Activated CD4-positive, alpha-beta memory T cell treated with anti-CD3 and anti-CD28 coated beads, Interleukin-2, amount 10 ng/mL, durations not matched to agents 7 days and 5 days (primary cell): Measurements from ENCODE around the gene JAZF1. TPM values are rescaled to one million over a fixed set of nuclear protein-coding genes. Genes with fewer than 3 reads are reported as not detected.

Experiments
- CTCF ChIA-PET: fragments of 350-600 bp; sonication (Branson Sonifier 250); formaldehyde crosslinking; loops from one replicate; lab custom pipeline; 2021; ENCODE audit warnings: antibody characterized with exemption, inconsistent platforms; lab: Charles Lee
- POLR2A ChIA-PET: fragments of 350-600 bp; sonication (Branson Sonifier 250); formaldehyde crosslinking; loops from one replicate; lab custom pipeline; 2021; ENCODE audit warnings: antibody characterized with exemption; lab: Charles Lee
- DNase-seq: peaks from one replicate; pipeline ENCODE4 v3.0.0-alpha.2; 2020
- H3K27ac Mint-ChIP-seq: one replicate; pipeline ENCODE4 v1.8.0; 2021; ENCODE audit warnings: mild to moderate bottlenecking, mixed read lengths
- H3K27me3 Mint-ChIP-seq: one replicate; pipeline ENCODE4 v1.8.0; 2021; ENCODE audit warnings: mixed read lengths
- H3K36me3 Mint-ChIP-seq: one replicate; pipeline ENCODE4 v1.8.0; 2021; ENCODE audit warnings: low read depth, mixed read lengths
- H3K4me1 Mint-ChIP-seq: one replicate; pipeline ENCODE4 v1.8.0; 2021; ENCODE audit warnings: mixed read lengths
- H3K4me3 Mint-ChIP-seq: one replicate; pipeline ENCODE4 v1.8.0; 2021; ENCODE audit warnings: mild to moderate bottlenecking, mixed read lengths
- H3K9me3 Mint-ChIP-seq: one replicate; pipeline ENCODE4 v1.8.0; 2021; ENCODE audit warnings: mixed read lengths
- total RNA-seq, 2 experiments: library from RNA; stranded (reverse); gene quantifications; one replicate each; pipeline ENCODE4 v1.2.3, GENCODE V29; 2021

JAZF1 gene
- total RNA-seq, 2 experiments from 2014 or later: 7.2 to 7.3 TPM

- Mint-ChIP-seq H3K36me3 (peaks cover 4% of the 10 kb centered on the region), H3K27ac (no peak overlapping the region), H3K4me1 (peaks cover 17% of the 10 kb centered on the region), H3K4me3 (no peak overlapping the region), H3K27me3 (no peaks in the 10 kb centered on the region), H3K9me3 (no peaks in the 10 kb centered on the region)
- no peak for DNase-seq
- POLR2A ChIA-PET: no interaction called here
- CTCF ChIA-PET: interaction anchor here (1.1 kb wide), 1 partner anchor 17 kb away, joined by 5 read pairs; no protein-coding TSS in a partner anchor
Observed at GRCh38 chr7:28044825-28045224, 135.8 kb downstream of the JAZF1 start.

- CTCF ChIA-PET: no interaction called here
- no peaks in the 10 kb centered on the region for H3K9me3 Mint-ChIP-seq
- H3K27me3 Mint-ChIP-seq: peaks cover 5% of the 10 kb centered on the region
- peaks cover 20% of the 10 kb centered on the region for H3K4me1 Mint-ChIP-seq
- no peak overlapping the region for H3K27ac Mint-ChIP-seq
- H3K4me3 Mint-ChIP-seq: no peak overlapping the region
- POLR2A ChIA-PET: interaction anchor here (0.7 kb wide), 1 partner anchor 80 kb away, joined by 3 read pairs; no protein-coding TSS in a partner anchor
- peaks cover 4% of the 10 kb centered on the region for H3K36me3 Mint-ChIP-seq
- DNase-seq: no peak
Observed at GRCh38 chr7:28042721-28043120, 137.9 kb downstream of the JAZF1 start.

- Mint-ChIP-seq H3K36me3 (peaks cover 4% of the 10 kb centered on the region), H3K27me3 (peaks cover 6% of the 10 kb centered on the region), H3K9me3 (no peaks in the 10 kb centered on the region), H3K4me1 (peaks cover 30% of the 10 kb centered on the region), H3K27ac (no peak overlapping the region), H3K4me3 (no peak overlapping the region)
- DNase-seq: no peak
- CTCF ChIA-PET: no interaction called here
- POLR2A ChIA-PET: no interaction called here
Observed at GRCh38 chr7:28041508-28042314, 138.9 kb downstream of the JAZF1 start.

- ChIA-PET POLR2A (no interaction called here), CTCF (no interaction called here)
- peaks cover 6% of the 10 kb centered on the region for H3K27me3 Mint-ChIP-seq
- no peaks in the 10 kb centered on the region for H3K9me3 Mint-ChIP-seq
- H3K4me1 Mint-ChIP-seq: peaks cover 38% of the 10 kb centered on the region
- no peak overlapping the region for H3K27ac Mint-ChIP-seq
- H3K4me3 Mint-ChIP-seq: no peak overlapping the region
- H3K36me3 Mint-ChIP-seq: peaks cover 4% of the 10 kb centered on the region
- DNase-seq: no peak
Observed at GRCh38 chr7:28038175-28038797, 142.3 kb downstream of the JAZF1 start.

DNA sequence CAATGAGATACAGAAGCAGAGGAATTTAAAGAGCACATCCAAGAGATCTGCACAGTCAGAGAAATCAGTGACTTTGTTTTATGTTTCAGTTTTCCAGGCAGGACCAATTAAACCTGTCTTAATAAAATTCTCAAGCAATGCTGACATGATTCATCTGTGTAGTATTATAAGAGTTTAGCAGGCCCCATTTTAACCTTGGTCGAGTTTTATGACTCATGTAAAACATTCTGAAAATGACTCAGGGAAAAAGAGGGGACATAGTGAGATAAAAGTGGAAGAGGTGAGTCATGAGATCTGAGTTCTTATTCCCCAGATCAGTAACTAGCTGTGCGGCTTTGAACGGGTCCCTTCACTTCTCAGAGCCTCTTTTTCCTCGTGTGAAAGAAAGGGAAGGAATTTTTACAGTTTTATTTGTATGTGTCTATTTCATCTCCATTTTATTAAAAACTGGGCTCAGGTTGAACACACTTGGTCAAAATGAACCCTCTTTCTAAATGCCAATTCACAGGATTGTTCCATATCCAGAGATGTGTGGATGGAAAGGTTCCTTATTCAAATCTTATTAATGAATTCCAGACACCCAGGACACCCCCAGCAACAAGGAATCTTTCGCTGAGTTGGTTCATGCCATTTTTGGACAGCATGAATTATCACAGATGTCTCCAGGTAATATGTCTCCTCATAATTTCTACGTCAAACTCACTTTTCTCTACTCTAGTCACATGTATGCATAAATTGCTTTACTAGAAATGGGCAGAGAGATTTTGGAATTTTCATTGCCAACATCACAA lies 143.2 kb downstream of the JAZF1 start:
- POLR2A ChIA-PET: no interaction called here
- Mint-ChIP-seq H3K27ac (no peak overlapping the region), H3K36me3 (peaks cover 4% of the 10 kb centered on the region), H3K4me3 (no peak overlapping the region), H3K27me3 (peaks cover 6% of the 10 kb centered on the region), H3K9me3 (no peaks in the 10 kb centered on the region), H3K4me1 (peaks cover 38% of the 10 kb centered on the region)
- DNase-seq: no peak
- CTCF ChIA-PET: no interaction called here

DNA sequence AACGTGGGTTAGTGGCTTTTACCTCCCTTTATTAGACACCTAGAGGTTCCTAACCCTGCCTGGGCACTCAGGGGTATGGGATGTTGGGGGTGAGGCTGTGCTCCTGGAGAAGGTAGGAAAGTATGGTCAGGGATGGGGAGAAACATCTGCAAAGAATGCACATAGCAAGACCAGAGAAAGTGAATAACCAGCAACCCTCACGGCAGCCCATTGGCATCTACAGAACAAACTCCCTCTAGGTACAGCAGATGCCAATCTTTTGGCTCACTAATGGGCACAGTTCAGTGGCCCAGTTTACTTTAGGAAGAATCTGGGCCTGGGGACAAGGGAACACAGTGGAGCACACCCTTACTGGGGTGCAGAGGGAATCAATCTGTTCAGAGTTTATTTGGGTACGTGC lies 143.9 kb downstream of the JAZF1 start:
- no peak for DNase-seq
- Mint-ChIP-seq H3K27ac (no peak overlapping the region), H3K4me3 (no peak overlapping the region), H3K9me3 (no peaks in the 10 kb centered on the region), H3K4me1 (peaks cover 32% of the 10 kb centered on the region), H3K27me3 (peaks cover 6% of the 10 kb centered on the region), H3K36me3 (no peaks in the 10 kb centered on the region)
- ChIA-PET POLR2A (no interaction called here), CTCF (no interaction called here)

GRCh38 chr7:28033386-28033785 lies 147.2 kb downstream of the JAZF1 start:
- no peak overlapping the region for H3K4me3 Mint-ChIP-seq
- H3K27me3 Mint-ChIP-seq: peaks cover 8% of the 10 kb centered on the region
- H3K9me3 Mint-ChIP-seq: no peaks in the 10 kb centered on the region
- peaks cover 21% of the 10 kb centered on the region for H3K4me1 Mint-ChIP-seq
- no peaks in the 10 kb centered on the region for H3K36me3 Mint-ChIP-seq
- no peak overlapping the region for H3K27ac Mint-ChIP-seq
- CTCF ChIA-PET: no interaction called here
- POLR2A ChIA-PET: no interaction called here
- no peak for DNase-seq

DNA sequence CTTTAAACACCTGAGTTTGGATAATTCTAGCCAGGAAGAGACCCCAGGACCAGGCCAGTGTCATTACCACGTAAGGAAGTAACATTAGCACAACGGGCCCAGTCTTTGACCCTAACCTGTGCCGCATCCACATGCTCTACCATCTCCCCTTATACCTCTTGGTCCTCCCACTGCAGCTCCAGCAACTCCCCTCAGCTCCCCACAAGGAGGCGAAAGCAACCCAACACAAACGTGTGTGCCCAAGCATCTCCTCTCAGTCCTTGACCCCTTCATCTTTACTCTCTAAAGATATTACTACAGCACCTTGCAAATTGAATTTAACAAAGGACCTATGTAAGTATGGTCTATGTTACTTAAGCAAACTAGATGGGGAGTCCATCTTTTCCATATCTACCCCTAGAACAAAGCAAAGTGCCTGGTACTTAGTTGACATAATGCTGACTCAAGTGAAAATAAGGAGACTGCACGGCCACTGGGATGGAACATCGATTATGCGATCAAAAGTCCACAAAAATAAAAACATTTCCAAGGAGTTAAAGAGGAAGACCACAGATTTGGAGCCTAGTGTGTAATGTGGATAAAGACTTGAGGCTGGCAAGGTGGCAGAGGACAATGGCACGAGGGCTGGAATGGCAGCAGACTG lies 147.7 kb downstream of the JAZF1 start:
- CTCF ChIA-PET: no interaction called here
- Mint-ChIP-seq H3K27ac (no peak overlapping the region), H3K4me3 (no peak overlapping the region), H3K27me3 (peaks cover 7% of the 10 kb centered on the region), H3K9me3 (no peaks in the 10 kb centered on the region), H3K36me3 (no peaks in the 10 kb centered on the region), H3K4me1 (peaks cover 20% of the 10 kb centered on the region)
- DNase-seq: no peak
- POLR2A ChIA-PET: no interaction called here

DNA sequence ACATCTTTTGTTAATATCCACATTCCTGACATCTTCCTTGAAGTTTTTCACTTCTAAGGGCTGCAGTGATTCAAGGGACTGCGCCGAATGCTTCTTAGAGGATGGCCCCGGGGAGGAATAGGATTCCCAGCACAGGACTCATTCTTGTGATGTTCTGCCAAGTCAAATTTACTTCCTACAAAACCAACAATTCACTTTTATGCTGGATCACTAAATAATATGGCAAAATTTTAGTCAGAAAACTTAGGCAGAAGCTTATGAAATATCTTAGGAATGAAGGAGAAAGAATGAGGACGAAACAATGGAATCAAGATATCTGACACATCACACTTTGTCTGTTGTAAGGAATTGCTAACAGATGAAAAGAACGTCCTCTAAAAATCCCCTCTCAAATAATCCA lies 151.5 kb downstream of the JAZF1 start:
- Mint-ChIP-seq H3K27ac (no peak overlapping the region), H3K4me3 (no peak overlapping the region), H3K36me3 (no peaks in the 10 kb centered on the region), H3K4me1 (peaks cover 3% of the 10 kb centered on the region), H3K9me3 (no peaks in the 10 kb centered on the region), H3K27me3 (peaks cover 5% of the 10 kb centered on the region)
- POLR2A ChIA-PET: no interaction called here
- CTCF ChIA-PET: interaction anchor here (0.6 kb wide), 1 partner anchor 1365 kb away, joined by 4 read pairs; no protein-coding TSS in a partner anchor
- DNase-seq: no peak

DNA sequence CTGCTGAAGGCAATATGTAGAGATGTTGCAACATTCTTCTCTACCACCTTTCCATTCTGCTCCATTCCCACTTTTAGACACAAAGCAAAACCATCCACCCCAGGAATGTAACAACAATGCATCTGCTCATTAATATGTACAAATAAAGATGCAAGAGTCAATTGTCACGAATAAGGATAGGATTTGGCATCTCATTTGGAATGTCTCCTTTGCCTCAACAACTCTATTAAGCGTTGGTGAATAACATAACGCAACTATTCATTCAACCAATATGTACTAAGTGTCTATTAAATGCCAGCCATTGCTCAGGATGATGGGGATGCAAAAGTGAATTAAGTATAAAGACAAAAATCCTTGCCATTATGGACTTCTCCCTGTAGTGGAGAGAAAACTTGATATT lies 152.1 kb downstream of the JAZF1 start:
- Mint-ChIP-seq H3K9me3 (no peaks in the 10 kb centered on the region), H3K4me3 (no peak overlapping the region), H3K27me3 (peaks cover 5% of the 10 kb centered on the region), H3K4me1 (peaks cover under 1% of the 10 kb centered on the region), H3K36me3 (no peaks in the 10 kb centered on the region), H3K27ac (no peak overlapping the region)
- ChIA-PET POLR2A (no interaction called here), CTCF (interaction anchor here (1.3 kb wide), 1 partner anchor 33 kb away, joined by 3 read pairs; no protein-coding TSS in a partner anchor)
- no peak for DNase-seq

DNA sequence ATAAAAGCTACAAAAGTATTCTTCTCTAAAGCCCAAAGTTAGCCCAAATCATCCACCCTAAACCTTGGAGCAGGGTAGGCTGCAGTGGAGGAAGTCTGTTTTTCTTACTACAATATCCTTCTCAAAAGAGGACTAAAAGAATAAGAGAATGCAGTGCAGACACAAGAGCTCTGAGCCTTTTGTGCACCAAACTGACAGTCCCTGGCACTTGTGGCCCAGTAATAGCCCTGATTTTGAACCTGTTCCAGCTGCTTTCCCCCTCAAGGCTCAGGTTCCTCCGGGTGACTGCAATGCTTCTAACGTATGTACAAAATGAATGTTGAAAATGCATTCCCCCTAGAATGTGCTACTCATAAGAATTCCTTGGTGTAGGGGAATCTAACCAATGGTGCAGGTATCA lies 154.4 kb downstream of the JAZF1 start:
- ChIA-PET POLR2A (no interaction called here), CTCF (no interaction called here)
- H3K36me3 Mint-ChIP-seq: no peaks in the 10 kb centered on the region
- H3K4me1 Mint-ChIP-seq: no peaks in the 10 kb centered on the region
- H3K27ac Mint-ChIP-seq: no peak overlapping the region
- DNase-seq: no peak
- no peaks in the 10 kb centered on the region for H3K9me3 Mint-ChIP-seq
- no peak overlapping the region for H3K4me3 Mint-ChIP-seq
- H3K27me3 Mint-ChIP-seq: peaks cover 5% of the 10 kb centered on the region

- Mint-ChIP-seq H3K4me3 (no peak overlapping the region), H3K9me3 (no peaks in the 10 kb centered on the region), H3K36me3 (no peaks in the 10 kb centered on the region), H3K27ac (no peak overlapping the region), H3K4me1 (peaks cover 3% of the 10 kb centered on the region), H3K27me3 (peaks cover 1% of the 10 kb centered on the region)
- ChIA-PET POLR2A (no interaction called here), CTCF (interaction anchor here (0.6 kb wide), 1 partner anchor 353 kb away, joined by 3 read pairs; no protein-coding TSS in a partner anchor)
- no peak for DNase-seq
Observed at GRCh38 chr7:28024786-28025334, 155.7 kb downstream of the JAZF1 start.
